WTC11 (cell line): ENCODE data around the gene TARBP1.

Experiments used
- CTCF ChIP-seq: fragments of 200-600 bp; IDR thresholded peaks from 2 replicates; pipeline ENCODE4 v1.8.0; 2022; ENCODE audit warnings: antibody characterized with exemption
- IRF1 ChIP-seq: sonication (generic); formaldehyde crosslinking; IDR thresholded peaks from 2 replicates; pipeline ENCODE4 v1.8.0; 2023; ENCODE audit warnings: missing genetic modification reagents
- RELA ChIP-seq: sonication (generic); formaldehyde crosslinking; IDR thresholded peaks from 2 replicates; pipeline ENCODE4 v1.8.1; 2022; ENCODE audit warnings: missing genetic modification reagents, mild to moderate bottlenecking, borderline replicate concordance
- SP1 ChIP-seq: sonication (generic); formaldehyde crosslinking; conservative IDR thresholded peaks from 2 replicates; pipeline ENCODE4 v1.8.1; 2022; ENCODE audit warnings: missing genetic modification reagents
- STAT6 ChIP-seq: sonication (generic); formaldehyde crosslinking; conservative IDR thresholded peaks from 2 replicates; pipeline ENCODE4 v1.8.1; 2023; ENCODE audit warnings: mild to moderate bottlenecking, low read depth, missing genetic modification reagents, moderate library complexity
- USF2 ChIP-seq: sonication (generic); formaldehyde crosslinking; IDR thresholded peaks from 2 replicates; pipeline ENCODE4 v1.8.1; 2023; ENCODE audit warnings: mild to moderate bottlenecking, missing genetic modification reagents, moderate library complexity
- ZNF263 ChIP-seq: sonication (generic); formaldehyde crosslinking; IDR thresholded peaks from 2 replicates; pipeline ENCODE4 v1.8.1; 2022; ENCODE audit warnings: low read depth, mild to moderate bottlenecking, moderate library complexity, missing genetic modification reagents

GRCh38 chr1:234509457-234510328, 30.7 kb upstream of the TARBP1 start:
- TF ChIP-seq ZNF263 (no peak), USF2 (no peak), SP1 (CRISPR knock-in tag) (no peak), CTCF (no peak), IRF1 (no peak), STAT6 (no peak), RELA (CRISPR knock-in tag) (no peak)
